Stomach (tissue), 9 donors: ENCODE measurements around the gene CBFA2T3. TPM values are rescaled to one million over a fixed set of nuclear protein-coding genes. Genes with fewer than 3 reads are reported as not detected.
A peak's percentile ranks its signal among the peaks of the same experiment; 100 is the strongest.
"Not testable (repeated sequence)": the region's sequence is repeated elsewhere in the genome, so short reads cannot be mapped to it uniquely, and the experiment has no call there.

ENCODE experiments used
- DNase-seq, 2 donors: peaks; one replicate each; pipeline versions ENCODE4 v3.0.0 to v3.0.0-alpha.2; 2013 to 2019
- H3K27ac ChIP-seq, 5 donors: fragments of 200-600 bp in 4 of 5; sonication (generic) in 4 of 5; one replicate each; pipeline ENCODE4 v1.5.1; 2013 to 2019; ENCODE audit warnings: mild to moderate bottlenecking in 1 of 5, moderate library complexity in 1 of 5
- H3K27me3 ChIP-seq, 3 donors: fragments of 200-600 bp; sonication (generic); one replicate each; pipeline ENCODE4 v1.5.1; 2017 to 2019; ENCODE audit warnings: mixed run types in 1 of 3
- H3K36me3 ChIP-seq, 4 donors: fragments of 200-600 bp; sonication (generic); 1 replicate in 3 of 4; 2 replicates in 1 of 4; pipeline ENCODE4 v1.5.1; 2016 to 2019
- H3K4me1 ChIP-seq, 4 donors: fragments of 200-600 bp; sonication (generic); one replicate each; pipeline ENCODE4 v1.5.1; 2016 to 2019
- H3K4me3 ChIP-seq, 4 donors: fragments of 200-600 bp; sonication (generic) in 3 of 4; one replicate each; pipeline ENCODE4 v1.5.1; 2016 to 2019; ENCODE audit warnings: mild to moderate bottlenecking in 1 of 4
- H3K9me3 ChIP-seq, 4 donors: fragments of 200-600 bp; sonication (generic); one replicate each; pipeline ENCODE4 v1.5.1; 2016 to 2019
- EP300 ChIP-seq: sonication (generic); formaldehyde crosslinking; IDR thresholded peaks from one replicate; pipeline ENCODE4 v1.6.1; 2017; ENCODE audit warnings: antibody characterized with exemption
- POLR2A ChIP-seq, 4 donors: fragments of 450-650 bp; IDR thresholded peaks; one replicate each; pipeline ENCODE4 v1.6.1; 2016; ENCODE audit warnings: antibody characterized with exemption in 4 of 4, control low read depth in 2 of 4, mild to moderate bottlenecking in 1 of 4, moderate library complexity in 1 of 4
- POLR2AphosphoS5 ChIP-seq, 3 donors: sonication (generic); formaldehyde crosslinking; IDR thresholded peaks; one replicate each; pipeline ENCODE4 v1.6.1; 2016; ENCODE audit warnings: antibody characterized with exemption in 3 of 3
- WGBS, 5 donors: extraction: QIAGEN DNeasy Blood & Tissue Kit in 3 of 5; methylation state at CpG; one replicate each; pipeline versions ENCODE4 v1.1.5 to v1.1.7; 2013 to 2018; 5-methylcytosine and 5-hydroxymethylcytosine counted together
- intact Hi-C: fragments of 100-400 bp; cut with DNase I; formaldehyde crosslinking; loops from one replicate; pipeline ENCODE4 v1.15.1; 2023; ENCODE audit warnings: low total_unique reads
- polyA plus RNA-seq, 3 donors: library from polyadenylated mRNA; stranded (reverse); fragments of 200-250 nt; gene quantifications; one replicate each; pipeline ENCODE4 v1.2.3, GENCODE V29; 2013
- total RNA-seq, 5 donors: library from RNA; depleted of rRNA; stranded (reverse); fragments of >200 nt; gene quantifications; one replicate each; pipeline versions ENCODE4 v1.1.0 to v1.2.3, GENCODE V29; 2014 to 2016
- TF ChIP-seq, protein P1 (sequence below), 7 experiments: fragments of 450-650 bp in 4 of 7; fragments of 200-600 bp in 3 of 7; sonication (generic) in 3 of 7; IDR thresholded peaks; one replicate each; pipeline ENCODE4 v1.5.1; 2016 to 2019; ENCODE audit warnings: antibody characterized with exemption in 7 of 7, control low read depth in 2 of 7, mild to moderate bottlenecking in 1 of 7
- donor health status: healthy with polysubstance abuse.
- donor health status: Bipolar disorder and iron deficiency.
- donor health status: healthy.

Gene CBFA2T3
- total and polyA plus RNA-seq, 8 donors: 0.58 to 57.6 (median 2.5) TPM

DNA sequence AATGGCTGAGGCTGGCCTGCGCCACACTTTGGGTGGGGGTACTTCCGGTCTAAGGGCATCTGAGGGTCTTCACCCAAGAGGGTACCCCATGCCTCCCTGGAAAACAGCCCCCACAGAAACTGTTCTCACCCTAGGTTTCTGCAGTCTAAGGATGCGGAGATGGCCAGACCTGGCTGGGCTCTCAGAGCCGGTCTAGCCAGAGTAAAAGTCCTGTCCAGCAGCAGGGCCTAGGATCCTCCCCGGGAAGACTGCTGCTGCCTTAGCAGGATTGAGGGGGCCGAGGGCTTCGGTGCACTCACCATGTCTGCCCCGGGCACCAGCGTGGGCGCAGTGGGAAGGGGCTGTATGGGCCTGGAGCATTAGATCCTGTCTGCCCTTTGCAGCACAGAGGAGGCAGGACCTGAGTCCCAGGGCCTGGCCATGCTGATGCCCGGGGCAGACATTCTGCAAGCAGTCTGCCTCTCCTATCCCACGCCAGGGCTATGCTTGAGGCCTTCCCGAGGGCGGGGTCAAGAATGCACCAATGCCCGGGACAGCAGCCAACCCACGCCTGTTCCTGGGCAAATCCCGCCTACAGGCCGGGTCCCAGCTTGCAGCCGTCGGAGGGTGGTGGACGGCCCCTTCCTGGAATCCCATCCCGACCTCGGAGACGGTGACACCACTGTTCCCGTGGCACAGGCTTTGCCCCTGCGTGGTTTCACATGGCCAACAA, 54.7 kb downstream of the CBFA2T3 start:
- no peaks in the 10 kb centered on the region for H3K9me3 ChIP-seq
- H3K36me3 ChIP-seq: no peaks in the 10 kb centered on the region
- DNase-seq: peak; percentile 67 to 75
- peaks cover 11 to 60% (median 40%) of the 10 kb centered on the region in 4 donors for H3K4me1 ChIP-seq
- intact Hi-C loops: no loop called here
- TF ChIP-seq POLR2AphosphoS5 (IDR thresholded peaks at IDR 0.05): peak in 2 of 3 donors; percentile 11 to 32
- TF ChIP-seq EP300: no peak
- H3K27ac ChIP-seq: peak overlapping the region; percentile 26 to 69 (median 63)
- peaks cover 0 to 84% (median 0%) of the 10 kb centered on the region in 3 donors for H3K27me3 ChIP-seq
- 35 to 59% (median 41%) methylated on average over 6 to 26 of the region's 26 CpGs for WGBS, 5 donors
- no peak overlapping the region for H3K4me3 ChIP-seq

DNA sequence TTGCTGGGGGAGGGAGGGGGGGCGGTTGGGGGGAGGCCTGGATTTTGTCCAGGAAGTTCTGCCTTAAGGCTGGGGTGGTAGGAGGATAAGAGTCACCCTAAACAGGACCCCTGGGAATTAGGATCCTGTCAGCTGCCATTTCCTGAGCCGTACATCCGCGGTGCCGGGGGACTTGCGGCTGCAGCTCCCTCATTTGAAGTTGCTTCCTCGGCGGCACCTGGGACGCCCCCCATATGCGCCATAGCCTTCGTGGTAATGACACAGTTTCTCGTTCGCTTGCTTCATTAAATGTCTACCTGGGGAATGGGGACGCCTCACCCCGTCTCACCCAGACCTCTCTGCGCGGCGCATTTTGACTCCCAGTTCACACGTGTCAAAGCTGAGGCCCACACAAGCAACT, 55.4 kb downstream of the CBFA2T3 start:
- Histone ChIP-seq H3K9me3 (no peaks in the 10 kb centered on the region), H3K27me3 (peaks cover 0 to 84% (median 0%) of the 10 kb centered on the region in 3 donors), H3K4me1 (peaks cover 11 to 54% (median 40%) of the 10 kb centered on the region in 4 donors), H3K4me3 (no peak overlapping the region), H3K36me3 (no peaks in the 10 kb centered on the region), H3K27ac (peak overlapping the region; percentile 26 to 69 (median 63))
- 68 to 85% (median 77%) methylated on average over 19 of the region's 19 CpGs for WGBS, 5 donors
- intact Hi-C loops: no loop called here
- DNase-seq: no peak
- TF ChIP-seq EP300 (no peak), POLR2A (IDR thresholded peaks at IDR 0.05) (no peak), POLR2AphosphoS5 (IDR thresholded peaks at IDR 0.05) (no peak)
- TF ChIP-seq, protein P1, sequence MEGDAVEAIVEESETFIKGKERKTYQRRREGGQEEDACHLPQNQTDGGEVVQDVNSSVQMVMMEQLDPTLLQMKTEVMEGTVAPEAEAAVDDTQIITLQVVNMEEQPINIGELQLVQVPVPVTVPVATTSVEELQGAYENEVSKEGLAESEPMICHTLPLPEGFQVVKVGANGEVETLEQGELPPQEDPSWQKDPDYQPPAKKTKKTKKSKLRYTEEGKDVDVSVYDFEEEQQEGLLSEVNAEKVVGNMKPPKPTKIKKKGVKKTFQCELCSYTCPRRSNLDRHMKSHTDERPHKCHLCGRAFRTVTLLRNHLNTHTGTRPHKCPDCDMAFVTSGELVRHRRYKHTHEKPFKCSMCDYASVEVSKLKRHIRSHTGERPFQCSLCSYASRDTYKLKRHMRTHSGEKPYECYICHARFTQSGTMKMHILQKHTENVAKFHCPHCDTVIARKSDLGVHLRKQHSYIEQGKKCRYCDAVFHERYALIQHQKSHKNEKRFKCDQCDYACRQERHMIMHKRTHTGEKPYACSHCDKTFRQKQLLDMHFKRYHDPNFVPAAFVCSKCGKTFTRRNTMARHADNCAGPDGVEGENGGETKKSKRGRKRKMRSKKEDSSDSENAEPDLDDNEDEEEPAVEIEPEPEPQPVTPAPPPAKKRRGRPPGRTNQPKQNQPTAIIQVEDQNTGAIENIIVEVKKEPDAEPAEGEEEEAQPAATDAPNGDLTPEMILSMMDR (IDR thresholded peaks at IDR 0.05): no peak

DNA sequence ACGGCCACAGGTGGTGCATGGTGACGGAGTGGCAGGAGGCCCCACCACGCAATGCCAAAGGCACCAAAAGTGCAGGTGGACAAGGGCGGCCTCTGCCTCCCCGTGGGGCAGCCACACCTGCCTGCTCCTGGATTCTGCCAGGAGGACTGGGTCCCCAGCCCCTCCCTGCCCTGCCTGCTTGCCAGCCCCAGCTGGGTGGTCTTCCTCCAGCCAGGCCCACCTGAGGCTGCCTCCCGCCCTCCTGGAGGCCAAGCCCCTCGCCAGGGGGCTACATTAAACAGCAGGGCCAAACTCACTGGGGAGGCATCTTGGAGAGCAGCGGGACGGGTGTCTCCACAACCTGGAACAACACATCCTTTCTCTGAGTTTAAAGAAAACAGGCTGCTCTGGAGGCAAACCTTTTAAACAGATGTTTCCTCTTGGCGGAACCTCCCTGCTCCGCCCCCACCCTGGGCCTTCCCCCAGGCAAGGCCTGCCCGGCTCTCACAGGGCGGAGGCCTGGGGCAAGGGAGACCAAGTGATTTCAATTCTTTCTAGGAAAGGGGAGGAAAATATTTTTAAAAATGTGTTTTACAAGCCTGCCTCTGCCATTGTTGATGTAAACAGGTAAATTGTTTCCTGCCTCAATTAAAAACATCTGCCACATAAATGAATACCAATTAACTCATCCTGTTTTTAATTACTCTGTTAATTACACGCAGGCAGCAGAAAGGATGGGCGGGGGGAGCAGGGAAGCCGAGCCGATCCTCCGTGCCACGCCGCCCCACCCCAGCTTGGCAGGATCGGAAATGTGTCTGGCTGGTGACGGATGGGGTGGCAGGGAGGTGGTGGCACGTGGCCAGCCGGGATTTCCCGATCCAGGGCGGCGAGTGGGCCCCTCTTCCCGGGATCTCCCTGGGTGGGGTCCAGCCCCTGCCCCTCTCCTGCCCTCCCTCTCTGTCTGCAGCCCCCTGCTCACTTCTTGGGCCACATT, 56.1 kb downstream of the CBFA2T3 start:
- intact Hi-C loops: no loop called here
- no peak overlapping the region for H3K4me3 ChIP-seq
- WGBS, 5 donors: 18 to 22% (median 19%) methylated on average over 25 to 28 of the region's 28 CpGs

DNA sequence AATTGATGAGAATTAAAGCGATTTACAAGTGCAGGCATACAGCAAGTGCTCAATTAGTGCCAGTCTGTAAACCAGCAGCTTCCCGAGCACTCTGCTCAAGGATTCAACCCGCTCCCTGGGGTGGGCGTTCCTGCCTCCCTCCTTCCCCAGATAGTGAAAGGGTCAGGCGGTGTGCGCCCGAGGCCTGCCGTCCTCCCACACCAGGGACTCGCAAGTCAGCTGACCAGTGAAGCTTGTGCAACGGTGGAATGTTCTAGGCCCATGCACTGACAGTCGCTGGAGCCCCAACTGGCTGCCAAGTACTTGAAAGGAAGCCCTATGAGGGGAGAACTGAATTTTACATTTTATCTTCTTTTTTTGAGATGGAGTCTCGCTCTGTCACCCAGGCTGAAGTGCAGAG, 57.1 kb downstream of the CBFA2T3 start:
- no peak overlapping the region for H3K4me3 ChIP-seq
- intact Hi-C loops: no loop called here
- H3K9me3 ChIP-seq: no peaks in the 10 kb centered on the region
- H3K36me3 ChIP-seq: no peaks in the 10 kb centered on the region
- TF ChIP-seq EP300 (no peak), POLR2A (IDR thresholded peaks at IDR 0.05) (no peak), POLR2AphosphoS5 (IDR thresholded peaks at IDR 0.05) (no peak)
- TF ChIP-seq, protein P1 (IDR thresholded peaks at IDR 0.05): no peak
- H3K4me1 ChIP-seq: peaks cover 11 to 47% (median 35%) of the 10 kb centered on the region in 4 donors
- no peak for DNase-seq
- H3K27me3 ChIP-seq: peaks cover 0 to 75% (median 0%) of the 10 kb centered on the region in 3 donors
- 84 to 97% (median 93%) methylated on average over 12 of the region's 12 CpGs for WGBS, 5 donors
- H3K27ac ChIP-seq: no peak overlapping the region

More for the DNA sequence above, 56.1 kb downstream of the CBFA2T3 start:
- TF ChIP-seq, protein P1 (IDR thresholded peaks at IDR 0.05): no peak
- peak in 2 of 3 donors; percentile 23 to 50 for TF ChIP-seq POLR2AphosphoS5 (IDR thresholded peaks at IDR 0.05)
- peak overlapping the region; percentile 26 to 69 (median 63) for H3K27ac ChIP-seq
- peaks cover 0 to 81% (median 0%) of the 10 kb centered on the region in 3 donors for H3K27me3 ChIP-seq
- H3K4me1 ChIP-seq: peaks cover 11 to 54% (median 40%) of the 10 kb centered on the region in 4 donors
- DNase-seq: peak; percentile 58 to 88
- no peaks in the 10 kb centered on the region for H3K36me3 ChIP-seq
- H3K9me3 ChIP-seq: no peaks in the 10 kb centered on the region

DNA sequence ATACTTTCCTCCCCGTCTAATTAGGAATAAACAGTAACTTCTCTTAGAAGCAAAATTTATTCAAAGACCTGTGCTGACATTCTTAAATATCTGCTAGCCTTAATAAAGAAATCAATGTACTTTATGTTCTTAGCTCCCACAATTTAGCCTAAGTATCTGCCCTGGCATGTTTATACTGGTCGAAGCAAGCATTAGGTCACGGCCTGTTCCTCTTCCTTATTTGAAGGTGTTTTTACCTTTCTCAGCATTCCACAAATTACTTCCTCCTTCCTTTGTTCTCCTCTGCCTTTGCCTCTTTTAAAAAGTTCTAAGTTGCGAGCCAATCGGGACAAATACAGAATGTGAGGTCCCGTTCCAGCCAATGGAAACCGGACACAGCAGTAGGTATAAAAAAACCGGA, 58.1 kb downstream of the CBFA2T3 start:
- H3K36me3 ChIP-seq, H3K9me3 ChIP-seq, DNase-seq, H3K27ac ChIP-seq, intact Hi-C loops, H3K4me3 ChIP-seq: not testable (repeated sequence)
- Histone ChIP-seq H3K4me1 (peaks cover 11 to 45% (median 34%) of the 10 kb centered on the region in 4 donors), H3K27me3 (peaks cover 0 to 68% (median 0%) of the 10 kb centered on the region in 3 donors)
- WGBS, 5 donors: 62 to 84% (median 65%) methylated on average over 8 of the region's 8 CpGs
